ENCODE results near the gene CWC25.

- no peak for TF ChIP-seq CTCF (conservative IDR thresholded peaks at IDR 0.05; ENCODE audit: low read depth in 2 of 2)
- TF ChIP-seq POLR2AphosphoS5 (IDR thresholded peaks at IDR 0.05; ENCODE audit: low read depth): peak; percentile 92
- TF ChIP-seq ZNF114 (CRISPR knock-in tag; IDR thresholded peaks at IDR 0.05): no peak
- no peak for TF ChIP-seq ZNF331 (CRISPR knock-in tag; IDR thresholded peaks at IDR 0.05; ENCODE audit: low read depth)
- no peak for TF ChIP-seq REST (IDR thresholded peaks at IDR 0.05; ENCODE audit: unreplicated experiment)
- no peak for TF ChIP-seq JUNB (IDR thresholded peaks at IDR 0.05; ENCODE audit: unreplicated experiment)
- TF ChIP-seq EZH2 (IDR thresholded peaks at IDR 0.05; ENCODE audit: low read depth, unreplicated experiment): no peak
- no peak for TF ChIP-seq EZH2phosphoT487 (IDR thresholded peaks at IDR 0.05; ENCODE audit: unreplicated experiment)
- TF ChIP-seq NANOG (IDR thresholded peaks at IDR 0.05; ENCODE audit: borderline replicate concordance): no peak
- no peak for TF ChIP-seq STAT1 (IDR thresholded peaks at IDR 0.05; ENCODE audit: unreplicated experiment)
- TF ChIP-seq CREB1 (CRISPR knock-in tag; IDR thresholded peaks at IDR 0.05; ENCODE audit: low read depth): peak; percentile 100
- no peak for TF ChIP-seq ZNF462 (CRISPR knock-in tag; IDR thresholded peaks at IDR 0.05)
- TF ChIP-seq ETS1 (IDR thresholded peaks at IDR 0.05): peak; percentile 92
Observed at GRCh38 chr17:38824899-38825761, at the start of gene CWC25.

All from GM23338 (cell line).